Right atrium auricular region (tissue), 2 donors: Measurements from ENCODE around the gene EPB41L4B. TPM values are rescaled to one million over a fixed set of nuclear protein-coding genes. Genes with fewer than 3 reads are reported as not detected.
"Not testable (repeated sequence)": the region's sequence is repeated elsewhere in the genome, so short reads cannot be mapped to it uniquely, and the experiment has no call there.

Experiments
- DNase-seq: peaks from one replicate; pipeline ENCODE4 v3.0.0-alpha.2; 2019; ENCODE audit warnings: low spot score
- H3K27ac ChIP-seq, 2 donors: fragments of 200-600 bp; sonication (generic); 1 replicate in 1 of 2; 2 replicates in 1 of 2; pipeline ENCODE4 v1.5.1; 2016 to 2019
- H3K27me3 ChIP-seq, 2 donors: fragments of 200-600 bp; sonication (generic); one replicate each; pipeline versions ENCODE4 v1.5.1 to v1.6.0; 2017 to 2019
- H3K36me3 ChIP-seq: fragments of 200-600 bp; sonication (generic); one replicate; pipeline ENCODE4 v1.5.1; 2016
- H3K4me1 ChIP-seq, 2 donors: fragments of 200-600 bp; sonication (generic); one replicate each; pipeline versions ENCODE4 v1.5.1 to v1.6.0; 2017 to 2019
- H3K4me3 ChIP-seq, 2 donors: fragments of 200-600 bp; sonication (generic); 1 replicate in 1 of 2; 2 replicates in 1 of 2; pipeline ENCODE4 v1.5.1; 2017 to 2019; ENCODE audit warnings: mild to moderate bottlenecking in 1 of 2, moderate library complexity in 1 of 2
- H3K9me3 ChIP-seq, 2 donors: fragments of 200-600 bp; sonication (generic); one replicate each; pipeline ENCODE4 v1.5.1; 2019
- CTCF ChIP-seq, 2 donors: fragments of 200-600 bp; sonication (generic); IDR thresholded peaks; one replicate each; pipeline ENCODE4 v1.5.1; 2019; ENCODE audit warnings: antibody characterized with exemption in 2 of 2
- total RNA-seq, 2 donors: library from RNA; depleted of rRNA; stranded (reverse); fragments of >200 nt; gene quantifications; one replicate each; pipeline ENCODE4 v1.1.0, GENCODE V29; 2016

Gene EPB41L4B
- 10 to 100 TPM; 15.3 to 30.4 TPM for total RNA-seq

GRCh38 chr9:109320742-109321448, at the start of gene EPB41L4B:
Gene EPB41L4B, minus strand, starts transcription at chr9:109321059. Its CDS starts 613 bp downstream, at chr9:109320446.
- H3K9me3 ChIP-seq, result no peaks in the 10 kb centered on the region
- peak within 1 kb of the TSS; percentile 71 to 83 for H3K27ac ChIP-seq
- TF ChIP-seq CTCF (IDR thresholded peaks at IDR 0.05), result peak; percentile 90 to 94
- no peaks in the 10 kb centered on the region for H3K36me3 ChIP-seq
- no peaks in the 10 kb centered on the region for H3K27me3 ChIP-seq
- H3K4me1 ChIP-seq, result peaks cover 0 to 30% of the 10 kb centered on the region in 2 donors
- peak; percentile 85 for DNase-seq
- H3K4me3 ChIP-seq, result peak within 1 kb of the TSS; percentile 55 to 56

- no peaks in the 10 kb centered on the region for H3K4me1 ChIP-seq
- no peaks in the 10 kb centered on the region for H3K36me3 ChIP-seq
- no peak overlapping the region for H3K4me3 ChIP-seq
- H3K27ac ChIP-seq, result no peak overlapping the region
- H3K27me3 ChIP-seq, result no peaks in the 10 kb centered on the region
- TF ChIP-seq CTCF (IDR thresholded peaks at IDR 0.05), result no peak
- DNase-seq, result no peak
- no peaks in the 10 kb centered on the region for H3K9me3 ChIP-seq
These were observed 48.4 kb upstream of the EPB41L4B start for GRCh38 chr9:109369285-109369684.

- H3K27me3 ChIP-seq, result no peaks in the 10 kb centered on the region
- H3K9me3 ChIP-seq, result no peaks in the 10 kb centered on the region
- H3K4me3 ChIP-seq, result no peak overlapping the region
- no peak for TF ChIP-seq CTCF (IDR thresholded peaks at IDR 0.05)
- no peak for DNase-seq
- H3K4me1 ChIP-seq, result no peaks in the 10 kb centered on the region
- H3K27ac ChIP-seq, result no peak overlapping the region
- H3K36me3 ChIP-seq, result no peaks in the 10 kb centered on the region
These were observed 39.9 kb upstream of the EPB41L4B start for GRCh38 chr9:109360771-109361170.

- DNase-seq, H3K9me3 ChIP-seq, H3K36me3 ChIP-seq, H3K27ac ChIP-seq, H3K4me1 ChIP-seq, H3K27me3 ChIP-seq, H3K4me3 ChIP-seq: not testable (repeated sequence)
These were observed 38.2 kb upstream of the EPB41L4B start for GRCh38 chr9:109358968-109359603.

- H3K27me3 ChIP-seq, result no peaks in the 10 kb centered on the region
- no peaks in the 10 kb centered on the region for H3K4me1 ChIP-seq
- no peaks in the 10 kb centered on the region for H3K36me3 ChIP-seq
- H3K4me3 ChIP-seq, result no peak overlapping the region
- DNase-seq, result no peak
- no peak overlapping the region for H3K27ac ChIP-seq
- no peak for TF ChIP-seq CTCF (IDR thresholded peaks at IDR 0.05)
- no peaks in the 10 kb centered on the region for H3K9me3 ChIP-seq
These were observed 34.9 kb upstream of the EPB41L4B start for GRCh38 chr9:109355564-109356297.

GRCh38 chr9:109354190-109354589, 33.3 kb upstream of the EPB41L4B start:
- H3K36me3 ChIP-seq, result no peaks in the 10 kb centered on the region
- no peaks in the 10 kb centered on the region for H3K9me3 ChIP-seq
- H3K27me3 ChIP-seq, result no peaks in the 10 kb centered on the region
- H3K4me3 ChIP-seq, result no peak overlapping the region
- no peak for TF ChIP-seq CTCF (IDR thresholded peaks at IDR 0.05)
- DNase-seq, result no peak
- no peaks in the 10 kb centered on the region for H3K4me1 ChIP-seq
- H3K27ac ChIP-seq, result no peak overlapping the region
